Thoracic aorta endothelial cell (primary cell): ENCODE measurements around the gene GATA5. TPM values are rescaled to one million over a fixed set of nuclear protein-coding genes. Genes with fewer than 3 reads are reported as not detected.

Experiments used
- total RNA-seq: library from RNA; depleted of rRNA; stranded (reverse); fragments of >200 nt; gene quantifications from 2 replicates; pipeline ENCODE4 v1.2.3, GENCODE V29; 2012

GATA5 gene
- total RNA-seq: 0.07 and 0.40 TPM in 2 replicates

DNA sequence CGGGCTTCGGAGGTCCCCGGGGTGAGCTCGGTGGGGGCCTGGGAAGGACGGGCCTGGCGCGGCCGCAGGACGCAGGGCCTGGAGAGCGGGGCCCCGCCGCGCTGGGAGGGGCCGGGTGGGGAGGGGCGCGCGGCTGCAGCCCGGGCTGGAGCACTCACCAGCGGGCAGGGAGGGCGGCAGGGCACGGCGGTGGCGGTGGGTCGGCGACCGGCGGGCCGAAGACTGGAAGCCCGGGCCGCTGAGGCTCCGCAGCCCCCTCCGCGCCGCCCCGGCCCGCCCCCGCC is at the start of gene GATA5:
TSS of gene GATA5 (minus strand) at position 224 of the 284 bp plus-strand sequence. CDS start 474 bp downstream, outside the sequence.

GRCh38 chr20:62427172-62428001 is 48.4 kb downstream of the GATA5 start, which contains the start of gene RBBP8NL:
TSS of gene RBBP8NL (minus strand) at chr20:62427539. CDS start at chr20:62419647, 7,892 bp downstream.

Other genes with a start within 250 kb of the GATA5 start
- 18.1 and 20.5 TPM in 2 replicates for gene OSBPL2, start 237.5 kb downstream of the GATA5 start, total RNA-seq
- 149 and 155 TPM in 2 replicates for gene ADRM1, start 173.0 kb downstream of the GATA5 start, total RNA-seq
- gene LAMA5, start 108.7 kb downstream of the GATA5 start, total RNA-seq: 103 and 108 TPM in 2 replicates
- 794 and 1,044 TPM in 2 replicates for gene RPS21, start 88.9 kb downstream of the GATA5 start, total RNA-seq
- gene CABLES2, start 68.7 kb downstream of the GATA5 start, total RNA-seq: 2.9 and 3.5 TPM in 2 replicates
- not detected in 2 replicates for gene RBBP8NL, start 48.5 kb downstream of the GATA5 start, total RNA-seq
- 5.9 and 12.0 TPM in 2 replicates for gene SLCO4A1, start 166.5 kb upstream of the GATA5 start, total RNA-seq
- gene NTSR1, start 232.8 kb upstream of the GATA5 start, total RNA-seq: 0.43 and 2.5 TPM in 2 replicates